Upper lobe of left lung (tissue), 4 donors: ENCODE data around the gene FSCB.

Experiments used
- EP300 ChIP-seq, 4 donors: sonication (generic); formaldehyde crosslinking; IDR thresholded peaks; one replicate each; pipeline ENCODE4 v1.5.1; 2017; ENCODE audit warnings: antibody characterized with exemption in 4 of 4, control low read depth in 2 of 4
- POLR2A ChIP-seq, 4 donors: fragments of 450-650 bp; IDR thresholded peaks; one replicate each; pipeline ENCODE4 v1.5.1; 2016 to 2017; ENCODE audit warnings: antibody characterized with exemption in 4 of 4, mild to moderate bottlenecking in 2 of 4
- TF ChIP-seq, protein P1 (sequence below), 6 experiments: fragments of 450-650 bp in 4 of 6; fragments of 200-600 bp in 2 of 6; sonication (generic) in 2 of 6; IDR thresholded peaks; one replicate each; pipeline ENCODE4 v1.5.1; 2016 to 2019; ENCODE audit warnings: antibody characterized with exemption in 6 of 6

DNA sequence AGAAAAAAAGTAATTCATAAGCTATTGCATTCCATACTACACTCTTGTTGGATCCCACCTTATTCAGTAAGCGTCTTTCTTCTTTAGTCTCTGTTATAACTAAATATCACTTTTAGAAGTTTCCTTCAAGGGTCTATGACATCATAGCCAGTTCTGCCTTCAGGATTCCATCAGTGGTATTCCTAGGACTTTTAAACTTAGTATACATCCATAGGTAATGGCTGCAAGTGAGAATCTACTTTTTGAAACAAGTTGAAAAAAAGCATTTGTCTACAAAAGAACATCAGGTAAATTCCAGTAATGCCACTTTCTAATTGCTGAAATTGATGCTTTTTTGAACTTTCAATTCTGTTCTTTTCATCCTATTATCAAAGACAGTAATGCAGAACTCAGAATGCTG is at the start of gene FSCB:
- TF ChIP-seq, protein P1, sequence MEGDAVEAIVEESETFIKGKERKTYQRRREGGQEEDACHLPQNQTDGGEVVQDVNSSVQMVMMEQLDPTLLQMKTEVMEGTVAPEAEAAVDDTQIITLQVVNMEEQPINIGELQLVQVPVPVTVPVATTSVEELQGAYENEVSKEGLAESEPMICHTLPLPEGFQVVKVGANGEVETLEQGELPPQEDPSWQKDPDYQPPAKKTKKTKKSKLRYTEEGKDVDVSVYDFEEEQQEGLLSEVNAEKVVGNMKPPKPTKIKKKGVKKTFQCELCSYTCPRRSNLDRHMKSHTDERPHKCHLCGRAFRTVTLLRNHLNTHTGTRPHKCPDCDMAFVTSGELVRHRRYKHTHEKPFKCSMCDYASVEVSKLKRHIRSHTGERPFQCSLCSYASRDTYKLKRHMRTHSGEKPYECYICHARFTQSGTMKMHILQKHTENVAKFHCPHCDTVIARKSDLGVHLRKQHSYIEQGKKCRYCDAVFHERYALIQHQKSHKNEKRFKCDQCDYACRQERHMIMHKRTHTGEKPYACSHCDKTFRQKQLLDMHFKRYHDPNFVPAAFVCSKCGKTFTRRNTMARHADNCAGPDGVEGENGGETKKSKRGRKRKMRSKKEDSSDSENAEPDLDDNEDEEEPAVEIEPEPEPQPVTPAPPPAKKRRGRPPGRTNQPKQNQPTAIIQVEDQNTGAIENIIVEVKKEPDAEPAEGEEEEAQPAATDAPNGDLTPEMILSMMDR (IDR thresholded peaks at IDR 0.05): no peak
- TF ChIP-seq EP300 (IDR thresholded peaks at IDR 0.05) (no peak), POLR2A (IDR thresholded peaks at IDR 0.05) (no peak)
